Kidney tubule cell (primary cell): ENCODE results near the gene IKZF4.
"Not testable (repeated sequence)": the region's sequence is repeated elsewhere in the genome, so short reads cannot be mapped to it uniquely, and the experiment has no call there.

Experiments
- DNase-seq: peaks from one replicate; pipeline ENCODE4 v3.0.0-alpha.2; 2018; ENCODE audit warnings: low spot score

Gene IKZF4

DNA sequence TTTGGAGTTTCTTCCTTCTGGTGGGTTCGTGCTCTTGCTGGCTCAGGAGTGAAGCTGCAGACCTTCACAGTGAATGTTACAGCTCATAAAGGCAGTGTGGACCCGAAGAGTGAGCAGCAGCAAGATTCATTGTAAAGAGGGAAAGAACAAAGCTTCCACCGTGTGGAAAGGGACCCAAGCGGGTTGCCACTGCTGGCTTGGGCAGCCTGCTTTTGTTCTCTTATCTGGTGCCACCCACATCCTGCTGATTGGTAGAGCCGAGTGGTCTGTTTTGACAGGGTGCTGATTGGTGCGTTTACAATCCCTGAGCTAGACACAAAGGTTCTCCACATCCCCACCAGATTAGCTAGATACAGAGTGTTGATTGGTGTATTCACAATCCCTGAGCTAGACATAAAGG, 21.3 kb upstream of the IKZF4 start:
- not testable (repeated sequence) for DNase-seq

DNA sequence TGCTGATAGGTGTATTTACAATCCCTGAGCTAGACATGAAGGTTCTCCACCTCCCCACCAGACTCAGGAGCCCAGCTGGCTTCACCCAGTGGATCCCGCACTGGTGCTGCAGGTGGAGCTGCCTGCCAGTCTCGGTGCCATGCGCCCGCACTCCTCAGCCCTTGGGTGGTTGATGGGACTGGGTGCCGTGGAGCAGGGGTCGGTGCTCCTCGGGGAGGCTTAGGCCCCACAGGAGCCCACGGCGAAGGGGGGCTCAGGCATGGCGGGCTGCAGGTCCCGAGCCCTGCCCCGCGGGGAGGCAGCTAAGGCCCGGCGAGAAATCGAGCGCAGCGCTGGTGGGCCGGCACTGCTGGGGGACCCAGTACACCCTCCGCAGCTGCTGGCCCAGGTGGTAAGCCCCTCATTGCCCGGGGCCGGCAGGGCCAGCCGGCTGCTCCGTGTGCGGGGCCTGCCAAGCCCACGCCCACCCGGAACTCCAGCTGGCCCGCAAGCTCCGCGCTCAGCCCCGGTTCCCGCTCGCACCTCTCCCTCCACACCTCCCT, 20.8 kb upstream of the IKZF4 start:
- not testable (repeated sequence) for DNase-seq

DNA sequence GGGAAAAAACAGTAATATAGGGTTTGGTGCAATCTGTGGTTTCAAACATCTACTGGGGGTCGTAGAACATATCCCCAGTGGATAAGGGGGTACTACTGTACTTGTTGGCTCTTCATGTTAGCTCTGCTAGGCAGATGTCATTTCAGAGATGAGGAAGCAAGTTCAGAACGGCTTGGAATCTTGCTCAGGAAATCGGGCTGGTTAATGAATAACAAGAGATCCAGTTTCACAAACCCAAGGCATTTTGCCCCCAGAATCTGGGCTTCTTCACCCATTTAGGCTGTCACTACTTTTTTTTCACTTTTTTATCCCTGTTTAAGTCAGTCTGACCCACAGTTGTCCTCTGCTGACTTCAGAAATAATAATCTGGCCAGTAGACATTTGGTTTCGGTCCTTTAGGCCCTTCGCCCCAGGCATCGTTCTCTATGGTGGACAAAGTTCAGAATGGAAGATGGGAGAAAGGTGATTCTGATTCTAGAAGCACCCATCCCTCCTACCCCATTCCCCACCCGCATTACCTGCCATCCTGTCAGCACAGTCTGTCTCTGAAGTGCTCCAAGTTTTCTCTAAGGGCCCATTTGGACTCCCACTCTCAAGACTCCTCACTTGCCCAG, 19.2 kb upstream of the IKZF4 start:
- peak; percentile 63 for DNase-seq

DNA sequence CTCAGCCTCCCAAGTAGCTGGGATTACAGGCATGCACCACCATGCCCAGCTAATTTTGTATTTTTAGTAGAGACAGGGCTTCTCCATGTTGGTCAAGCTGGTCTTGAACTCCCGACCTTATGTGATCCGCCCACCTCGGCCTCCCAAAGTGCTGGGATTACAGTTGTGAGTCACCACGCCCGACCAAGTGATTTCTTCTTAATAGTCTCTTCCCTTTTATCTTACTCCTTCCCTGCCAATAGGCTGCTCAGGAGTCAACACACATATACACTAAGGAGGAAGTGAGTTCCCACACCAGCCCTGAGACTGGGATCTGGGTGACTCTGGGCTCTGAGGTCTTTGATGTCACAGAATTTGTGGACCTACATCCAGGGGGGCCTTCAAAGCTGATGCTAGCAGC, 17.5 kb upstream of the IKZF4 start:
- DNase-seq = not testable (repeated sequence)

DNA sequence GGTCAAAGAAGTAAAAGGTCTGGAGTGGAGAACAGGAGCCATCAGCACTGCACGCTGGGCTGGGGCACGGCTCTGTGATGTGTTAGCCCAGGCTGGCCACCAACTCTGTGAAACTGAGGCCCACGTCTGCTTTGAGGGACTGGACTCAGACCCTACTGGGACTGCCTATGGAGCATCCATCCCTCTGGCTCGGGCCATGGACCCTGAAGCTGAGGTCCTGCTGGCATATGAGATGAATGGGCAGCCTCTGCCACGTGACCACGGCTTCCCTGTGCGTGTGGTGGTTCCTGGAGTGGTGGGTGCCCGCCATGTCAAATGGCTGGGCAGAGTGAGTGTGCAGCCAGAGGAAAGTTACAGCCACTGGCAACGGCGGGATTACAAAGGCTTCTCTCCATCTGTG, 16.6 kb upstream of the IKZF4 start:
- DNase-seq = no peak

DNA sequence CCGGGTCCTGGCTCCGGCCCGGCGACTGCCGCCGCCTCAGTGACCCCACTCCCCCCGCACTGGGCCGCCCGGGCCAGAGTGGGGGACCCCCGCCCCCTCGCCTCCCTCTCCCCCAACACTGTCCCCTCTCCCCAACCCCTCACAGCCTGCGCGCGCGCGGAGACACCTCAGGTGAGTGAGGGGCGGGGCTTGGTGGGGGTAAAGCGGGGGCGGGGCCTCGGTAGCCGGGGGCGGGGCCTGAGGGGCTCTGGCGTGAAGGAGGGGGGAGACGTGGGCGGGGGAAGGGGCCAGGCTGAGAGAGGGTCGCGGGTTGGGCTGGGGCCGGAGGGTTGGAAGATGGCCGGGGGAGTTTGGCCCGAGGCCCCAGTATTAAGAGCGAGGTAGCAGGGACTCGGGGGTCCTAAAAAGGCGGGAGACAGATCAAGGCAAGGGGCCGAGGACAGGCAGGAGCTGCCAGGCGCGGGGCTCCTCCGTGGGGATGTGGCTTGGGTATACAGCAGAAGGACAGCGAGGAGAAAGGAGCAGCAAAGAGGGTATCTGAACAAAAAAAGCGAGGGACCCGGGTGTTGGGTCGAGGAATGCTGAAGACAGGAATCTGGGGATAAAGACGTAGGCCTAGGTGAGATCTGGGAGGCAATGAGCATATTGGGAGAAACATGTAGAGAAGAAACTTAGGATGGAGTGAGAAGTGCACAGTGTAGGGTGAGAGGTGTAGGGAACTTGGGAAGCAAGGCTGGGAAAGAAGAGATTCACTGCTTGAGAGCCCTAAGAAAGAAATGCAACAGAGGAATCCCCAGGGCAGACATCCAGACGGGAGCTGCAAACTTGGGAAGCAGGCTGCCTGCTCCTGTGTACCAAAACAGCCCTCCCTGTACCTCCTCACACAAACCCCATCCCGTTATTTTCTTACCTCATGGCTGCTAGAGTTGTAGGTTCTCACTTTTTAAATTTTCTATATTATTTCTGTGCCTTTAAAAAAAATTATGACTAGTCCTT, 13.0 kb upstream of the IKZF4 start:
- peak; percentile 15 for DNase-seq

DNA sequence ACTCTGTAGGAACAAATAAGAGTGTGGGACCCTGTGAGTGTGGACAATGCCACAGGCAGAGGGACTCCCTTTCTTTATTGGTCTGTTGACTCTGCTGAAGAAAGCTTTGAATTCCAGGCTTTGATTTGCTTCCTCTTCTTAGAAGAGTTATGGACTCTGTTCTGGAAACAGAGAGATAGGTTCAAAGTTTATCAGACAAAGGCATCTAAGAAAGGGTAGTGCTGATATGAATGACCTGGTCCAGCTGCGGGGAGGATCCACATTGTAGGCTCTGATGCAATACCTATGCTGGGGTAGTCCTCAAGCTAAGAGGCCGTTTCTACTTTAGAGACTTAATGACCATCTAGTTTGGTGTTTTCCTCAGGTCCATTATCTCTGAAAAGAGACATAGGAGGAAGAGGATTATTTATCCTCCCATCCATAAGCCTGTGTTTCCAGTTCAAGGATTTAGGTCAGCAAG, 10.7 kb upstream of the IKZF4 start:
- DNase-seq = no peak

DNA sequence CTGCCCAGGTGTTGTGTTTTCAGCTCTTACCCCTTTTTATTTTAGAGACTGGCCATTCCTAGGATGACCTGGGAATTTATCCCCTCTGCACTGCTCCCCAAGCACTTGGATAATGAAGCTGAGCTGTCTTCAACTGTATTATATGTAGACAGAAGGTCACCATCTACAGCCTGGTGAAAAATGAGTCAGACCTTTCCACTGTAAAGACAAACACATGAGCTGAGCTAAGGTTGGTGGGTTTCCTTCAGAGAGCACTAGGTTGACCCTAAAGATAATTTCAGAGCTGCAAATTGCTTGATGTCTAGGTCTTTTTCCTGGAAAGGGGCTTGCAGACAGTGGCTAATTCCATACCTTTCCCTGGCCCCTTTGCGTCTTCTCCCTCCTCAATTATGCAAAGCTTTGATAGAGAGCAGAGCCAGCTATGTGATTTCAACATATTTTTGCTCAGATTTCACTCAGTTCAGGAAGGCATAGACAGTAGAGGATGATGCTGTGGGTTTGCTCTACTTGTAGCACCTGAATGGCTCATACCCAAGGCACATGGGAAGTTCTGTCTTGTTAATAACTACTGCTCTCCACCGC, 9.2 kb upstream of the IKZF4 start:
- no peak for DNase-seq

DNA sequence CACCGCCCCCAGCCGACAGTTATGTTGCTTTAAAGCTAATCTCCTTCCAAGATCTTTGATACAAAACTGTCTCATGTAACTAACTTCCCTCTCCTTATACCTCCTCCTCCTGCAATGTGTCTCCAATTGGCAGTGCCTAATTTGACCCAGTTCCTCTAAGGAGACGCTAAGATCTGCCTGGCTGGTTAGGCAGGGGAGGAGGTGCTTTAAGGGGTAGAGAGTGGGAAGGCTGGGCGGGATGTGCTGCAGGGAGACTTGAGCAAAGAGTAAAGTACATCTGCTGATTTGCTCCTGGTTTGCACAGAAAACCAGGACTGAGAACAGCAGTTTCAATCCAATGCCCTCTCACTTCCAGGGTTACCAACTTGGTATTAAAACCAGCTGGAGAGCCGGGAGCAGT, 7.4 kb upstream of the IKZF4 start:
- no peak for DNase-seq

DNA sequence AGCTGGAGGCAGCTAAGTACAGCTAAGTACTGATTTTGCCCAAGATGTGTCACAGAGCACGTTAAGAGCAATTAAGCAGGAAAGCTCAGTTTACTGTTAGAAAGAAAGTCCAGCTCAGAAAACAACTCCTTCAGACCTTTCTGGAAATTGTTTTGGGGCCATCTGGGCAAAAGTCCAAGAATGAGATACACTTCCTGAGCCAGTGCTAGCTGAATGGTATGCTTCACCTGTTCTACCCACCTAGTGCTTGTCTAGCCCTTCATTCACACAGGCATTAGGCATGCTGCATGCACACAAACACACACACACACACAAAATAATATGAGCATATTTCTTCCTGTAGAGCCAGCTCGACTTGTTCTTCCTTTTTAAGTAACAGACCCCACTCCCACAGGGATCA, 6.6 kb upstream of the IKZF4 start:
- DNase-seq = peak; percentile 58

DNA sequence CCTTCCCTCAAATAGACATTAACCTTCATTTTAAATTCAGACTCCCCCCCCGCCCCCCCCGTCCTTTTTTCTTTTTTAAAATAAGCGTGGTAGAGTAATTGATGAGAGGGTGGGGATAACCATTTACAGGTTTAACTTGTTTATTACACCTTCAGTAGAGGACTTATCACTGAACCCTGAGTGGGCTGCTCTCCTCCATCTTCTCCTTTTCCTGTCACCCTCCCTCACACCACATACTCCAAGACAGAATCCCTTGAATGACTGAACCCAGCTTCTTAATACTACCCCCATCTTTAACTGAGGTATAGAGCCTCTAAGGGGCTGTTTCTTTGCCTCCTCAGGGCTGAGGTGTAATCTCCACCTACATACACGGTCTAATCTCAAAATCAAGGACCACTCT, 3.7 kb upstream of the IKZF4 start:
- no peak for DNase-seq

DNA sequence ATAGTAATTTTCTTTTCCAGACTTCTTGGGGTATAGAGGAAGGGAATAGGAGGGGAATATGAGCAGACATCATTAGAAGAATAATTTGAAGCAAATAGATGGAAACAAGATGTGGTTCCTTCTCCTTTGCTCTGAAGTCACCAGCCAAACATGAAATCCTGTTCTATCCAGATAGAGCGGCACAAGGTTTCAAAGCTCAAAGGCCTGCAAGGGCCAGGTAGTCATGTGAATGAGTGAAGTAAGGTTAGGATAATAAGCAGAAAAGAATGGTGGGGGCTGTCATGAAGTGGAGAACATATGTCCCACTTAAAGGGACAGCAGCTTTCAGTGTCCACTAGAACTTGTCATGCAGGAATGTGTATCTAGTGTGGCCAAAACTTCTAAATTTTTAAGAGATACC, 2.5 kb upstream of the IKZF4 start:
- no peak for DNase-seq

DNA sequence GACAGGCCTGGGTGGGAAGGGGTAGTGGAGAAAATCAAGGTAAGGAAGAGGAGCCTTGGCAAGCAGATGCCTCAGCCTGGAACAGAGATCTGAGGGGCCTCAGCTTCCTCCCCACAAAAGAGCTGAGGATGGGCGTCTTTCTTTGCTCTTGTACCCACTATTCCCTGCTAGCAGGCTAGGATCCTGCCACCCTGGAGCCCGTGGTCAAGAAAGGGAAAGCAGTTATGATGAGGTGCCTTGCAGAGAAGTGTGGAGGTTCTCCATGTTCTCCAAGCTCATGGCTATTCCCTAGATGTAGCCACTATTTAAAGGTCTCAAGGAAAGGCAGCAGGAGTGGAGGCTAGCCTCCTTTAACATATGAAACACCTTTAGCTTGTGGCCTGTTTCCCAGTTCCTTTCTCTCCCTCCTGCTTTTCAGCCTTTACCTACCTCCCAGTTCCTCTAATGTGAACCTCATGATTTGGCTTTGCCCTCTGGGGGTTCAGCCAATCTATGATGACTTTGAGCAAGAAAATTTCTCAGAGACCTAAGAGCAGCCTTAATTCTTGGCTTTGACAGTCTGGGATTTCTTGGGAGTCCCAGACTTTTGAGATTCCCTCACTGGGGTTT, 1.1 kb downstream of the IKZF4 start:
- no peak for DNase-seq

DNA sequence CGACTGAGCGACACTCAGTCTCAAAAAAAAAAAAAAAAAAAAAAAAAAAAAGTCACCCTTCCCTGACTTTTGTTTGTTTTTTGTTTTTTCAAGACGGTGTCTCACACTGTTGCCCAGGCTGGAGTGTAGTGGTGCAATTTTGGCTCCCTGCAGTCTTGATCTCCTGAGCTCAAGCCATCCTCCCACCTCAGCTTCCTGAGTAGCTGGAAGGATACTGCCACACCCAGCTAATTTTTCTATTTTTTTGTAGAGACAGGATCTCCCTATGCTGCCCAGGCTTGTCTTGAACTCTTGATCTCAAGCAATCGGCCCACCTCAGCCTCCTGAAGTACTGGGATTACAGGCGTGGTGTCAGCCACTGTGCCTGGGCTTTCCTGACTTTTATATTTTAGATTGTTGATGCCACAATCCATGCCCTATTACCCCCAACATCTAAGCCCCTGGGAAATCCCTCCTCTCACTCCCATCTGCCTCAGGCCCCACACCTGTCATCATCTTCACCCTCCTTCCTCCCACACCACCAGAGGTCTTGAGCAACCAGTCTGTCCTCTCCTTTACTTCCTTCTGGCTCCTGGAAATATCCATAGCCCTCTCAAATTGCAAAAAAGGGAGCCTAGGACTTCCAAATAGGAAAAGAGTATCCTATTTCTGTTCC, 7.8 kb downstream of the IKZF4 start:
- DNase-seq = no peak

DNA sequence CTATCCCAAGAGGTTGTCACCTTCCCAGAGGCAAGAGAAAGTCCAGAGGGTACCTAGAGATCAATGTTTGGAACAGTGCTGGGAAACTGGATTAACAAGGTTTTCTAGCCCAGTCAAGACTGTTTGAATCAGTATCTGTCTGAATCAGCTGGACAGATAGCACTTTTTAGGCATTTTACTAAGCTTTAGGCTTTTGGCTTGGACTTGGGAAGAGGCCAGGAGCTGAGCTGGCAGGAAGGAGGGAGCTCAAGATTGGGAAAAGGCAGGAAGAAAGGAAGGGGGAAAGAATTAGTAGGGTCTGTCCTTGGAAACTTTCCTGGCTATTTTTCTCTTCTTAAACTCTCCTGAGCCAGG, 8.3 kb downstream of the IKZF4 start:
- DNase-seq = no peak

DNA sequence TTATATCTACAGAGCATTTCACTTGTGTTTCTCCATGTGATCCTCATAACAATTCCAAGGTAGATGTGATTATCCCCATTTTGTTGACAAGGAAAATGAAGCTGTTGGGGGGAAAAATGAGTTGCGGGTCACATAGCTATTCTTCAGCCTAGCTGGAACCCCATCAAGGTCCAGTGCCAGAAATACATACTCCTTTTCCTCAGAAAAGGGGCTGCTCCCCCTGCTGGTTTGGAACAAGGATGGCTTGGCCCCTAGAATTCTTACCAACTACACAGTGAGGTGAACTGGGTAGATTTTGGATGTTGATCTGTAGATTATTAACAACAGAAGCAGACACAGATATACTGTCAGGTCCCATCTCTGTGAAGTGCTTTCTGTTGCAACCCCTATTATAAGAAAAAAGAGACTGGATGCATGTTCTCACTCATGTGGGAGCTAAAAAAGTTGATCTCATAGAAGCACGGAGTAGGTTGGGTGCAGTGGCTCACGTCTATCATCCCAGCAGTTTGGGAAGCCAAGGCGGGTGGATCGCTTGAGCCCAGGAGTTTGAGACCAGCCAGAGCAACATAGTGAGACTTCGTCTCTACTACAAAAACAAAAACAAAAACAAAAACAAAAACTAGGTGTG, 8.9 kb downstream of the IKZF4 start:
- DNase-seq = peak; percentile 59

DNA sequence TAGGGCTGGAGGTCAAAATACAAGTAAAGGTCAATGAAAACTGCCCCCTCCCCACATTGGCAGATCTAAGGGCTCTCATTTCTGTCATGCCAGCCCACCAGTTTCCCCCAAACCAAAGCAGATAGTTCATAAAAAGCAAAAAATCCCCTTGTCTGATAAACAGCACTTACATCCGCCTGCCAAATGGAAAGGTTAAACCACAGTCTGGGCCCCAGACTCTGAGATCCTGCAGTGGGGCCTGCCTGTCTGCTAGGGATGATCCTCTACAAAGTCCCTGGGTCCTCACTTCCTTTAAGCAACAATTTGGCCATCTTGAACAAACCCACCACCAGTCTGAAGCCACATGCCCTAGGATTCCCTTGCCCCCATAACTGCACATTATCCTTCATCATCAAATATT, 11.1 kb downstream of the IKZF4 start:
- DNase-seq = no peak

DNA sequence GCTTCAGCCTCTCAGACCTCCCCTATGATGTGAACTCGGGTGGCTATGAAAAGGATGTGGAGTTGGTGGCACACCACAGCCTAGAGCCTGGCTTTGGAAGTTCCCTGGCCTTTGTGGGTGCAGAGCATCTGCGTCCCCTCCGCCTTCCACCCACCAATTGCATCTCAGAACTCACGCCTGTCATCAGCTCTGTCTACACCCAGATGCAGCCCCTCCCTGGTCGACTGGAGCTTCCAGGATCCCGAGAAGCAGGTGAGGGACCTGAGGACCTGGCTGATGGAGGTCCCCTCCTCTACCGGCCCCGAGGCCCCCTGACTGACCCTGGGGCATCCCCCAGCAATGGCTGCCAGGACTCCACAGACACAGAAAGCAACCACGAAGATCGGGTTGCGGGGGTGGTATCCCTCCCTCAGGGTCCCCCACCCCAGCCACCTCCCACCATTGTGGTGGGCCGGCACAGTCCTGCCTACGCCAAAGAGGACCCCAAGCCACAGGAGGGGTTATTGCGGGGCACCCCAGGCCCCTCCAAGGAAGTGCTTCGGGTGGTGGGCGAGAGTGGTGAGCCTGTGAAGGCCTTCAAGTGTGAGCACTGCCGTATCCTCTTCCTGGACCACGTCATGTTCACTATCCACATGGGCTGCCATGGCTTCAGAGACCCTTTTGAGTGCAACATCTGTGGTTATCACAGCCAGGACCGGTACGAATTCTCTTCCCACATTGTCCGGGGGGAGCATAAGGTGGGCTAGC, 13.9 kb downstream of the IKZF4 start:
- no peak for DNase-seq

DNA sequence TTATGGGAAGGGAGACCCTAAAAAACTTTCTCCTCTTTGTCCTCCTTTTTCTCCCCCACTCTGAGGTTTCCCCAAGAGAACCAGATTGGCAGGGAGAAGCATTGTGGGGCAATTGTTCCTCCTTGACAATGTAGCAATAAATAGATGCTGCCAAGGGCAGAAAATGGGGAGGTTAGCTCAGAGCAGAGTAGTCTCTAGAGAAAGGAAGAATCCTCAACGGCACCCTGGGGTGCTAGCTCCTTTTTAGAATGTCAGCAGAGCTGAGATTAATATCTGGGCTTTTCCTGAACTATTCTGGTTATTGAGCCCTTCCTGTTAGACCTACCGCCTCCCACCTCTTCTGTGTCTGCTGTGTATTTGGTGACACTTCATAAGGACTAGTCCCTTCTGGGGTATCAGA, 16.3 kb downstream of the IKZF4 start:
- DNase-seq = no peak

DNA sequence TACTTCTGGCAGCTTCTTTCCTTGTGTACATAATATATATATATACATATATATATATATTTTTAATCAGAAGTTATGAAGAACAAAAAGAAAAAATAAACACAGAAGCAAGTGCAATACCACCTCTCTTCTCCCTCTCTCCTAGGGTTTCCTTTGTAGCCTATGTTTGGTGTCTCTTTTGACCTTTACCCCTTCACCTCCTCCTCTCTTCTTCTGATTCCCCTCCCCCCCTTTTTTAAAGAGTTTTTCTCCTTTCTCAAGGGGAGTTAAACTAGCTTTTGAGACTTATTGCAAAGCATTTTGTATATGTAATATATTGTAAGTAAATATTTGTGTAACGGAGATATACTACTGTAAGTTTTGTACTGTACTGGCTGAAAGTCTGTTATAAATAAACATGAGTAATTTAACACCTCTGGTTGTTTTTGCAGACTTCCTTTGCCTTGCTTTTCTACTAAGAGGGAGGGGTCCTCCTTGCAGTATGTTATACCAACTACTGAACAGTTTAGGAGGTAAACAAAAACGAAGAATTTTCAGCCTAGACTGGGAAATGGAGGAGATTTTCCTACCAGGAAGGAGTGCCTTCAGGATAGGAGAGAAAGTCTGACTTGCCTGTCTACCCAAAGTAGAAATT, 17.3 kb downstream of the IKZF4 start:
- DNase-seq = no peak
